Left colon (tissue), 2 donors: ENCODE results near the gene DYNLL1. TPM values are rescaled to one million over a fixed set of nuclear protein-coding genes. Genes with fewer than 3 reads are reported as not detected.
"Not testable (repeated sequence)": the region's sequence is repeated elsewhere in the genome, so short reads cannot be mapped to it uniquely, and the experiment has no call there.

ENCODE experiments used
- ATAC-seq: fragments of 200-7000 bp; cut with Tn5 transposase; one replicate; pipeline ENCODE4 v1.9.1; 2020; ENCODE audit warnings: mild to moderate bottlenecking, moderate library complexity
- DNase-seq, 2 donors: peaks; one replicate each; pipeline ENCODE4 v3.0.0-alpha.2; 2020
- intact Hi-C, 2 donors: fragments of 100-400 bp; cut with DNase I in 1 of 2; cut with micrococcal nuclease in 1 of 2; formaldehyde crosslinking; loops; one replicate each; pipeline versions ENCODE4 v1.11.2 to v1.14.0; 2022; cut with DNase I, micrococcal nuclease
- total RNA-seq, 2 donors: library from RNA; stranded (reverse); fragmentation: NEBNext Ultra II Directional; extraction: Animal tissue kit (Norgen Biotek cat#: 25700); gene quantifications; one replicate each; pipeline ENCODE4 v1.2.1, GENCODE V29; 2021
- donor health status: DM: no; HTN: no; CAD: no.
- donor health status: DM: yes; HTN: yes; CAD: no.

Gene DYNLL1
- total RNA-seq, 2 donors from 2014 or later = 338 to 371 TPM

- intact Hi-C loops = no loop called here
- ATAC-seq (peak; percentile 20), DNase-seq (peak in 1 of 2 donors; percentile 15)
Observed at GRCh38 chr12:120470150-120470784, 25.6 kb upstream of the DYNLL1 start.

GRCh38 chr12:120472521-120472920, 23.4 kb upstream of the DYNLL1 start:
- DNase-seq (no peak), ATAC-seq (no peak)
- intact Hi-C loops = no loop called here

GRCh38 chr12:120473807-120474615, 21.9 kb upstream of the DYNLL1 start:
- intact Hi-C loops = no loop called here
- ATAC-seq (no peak), DNase-seq (no peak)

GRCh38 chr12:120474616-120474960, 21.3 kb upstream of the DYNLL1 start:
- no peak for DNase-seq
- ATAC-seq = peak; percentile 58
- intact Hi-C loops = no loop called here

GRCh38 chr12:120475643-120476042, 20.3 kb upstream of the DYNLL1 start:
- intact Hi-C loops = no loop called here
- DNase-seq (no peak), ATAC-seq (no peak)

- DNase-seq = no peak
Observed at GRCh38 chr12:120479458-120479857, 16.5 kb upstream of the DYNLL1 start.

GRCh38 chr12:120480211-120480610, 15.7 kb upstream of the DYNLL1 start:
- intact Hi-C loops = no loop called here
- DNase-seq = no peak
- ATAC-seq = no peak

More at GRCh38 chr12:120479458-120479857, 16.5 kb upstream of the DYNLL1 start:
- intact Hi-C loops = no loop called here
- peak; percentile 73 for ATAC-seq

- no peak for ATAC-seq
- DNase-seq = no peak
- intact Hi-C loops = no loop called here
Observed at GRCh38 chr12:120481022-120481767, 14.7 kb upstream of the DYNLL1 start.

GRCh38 chr12:120483621-120484020, 12.3 kb upstream of the DYNLL1 start:
- DNase-seq = no peak
- intact Hi-C loops = no loop called here
- no peak for ATAC-seq

GRCh38 chr12:120485961-120486881, 9.7 kb upstream of the DYNLL1 start:
- DNase-seq (no peak), ATAC-seq (no peak)
- intact Hi-C loops = no loop called here

GRCh38 chr12:120487552-120487951, 8.4 kb upstream of the DYNLL1 start:
- DNase-seq, ATAC-seq, intact Hi-C loops: not testable (repeated sequence)

GRCh38 chr12:120488057-120488640, 7.8 kb upstream of the DYNLL1 start:
- no peak for ATAC-seq
- no peak for DNase-seq
- intact Hi-C loops = no loop called here

- peak in 1 of 2 donors; percentile 18 for DNase-seq
- intact Hi-C loops = no loop called here
- ATAC-seq = peak; percentile 94
Observed at GRCh38 chr12:120489018-120489417, 6.9 kb upstream of the DYNLL1 start.

- intact Hi-C loops = no loop called here
- ATAC-seq = no peak
- DNase-seq = no peak
Observed at GRCh38 chr12:120490325-120490724, 5.6 kb upstream of the DYNLL1 start.

- intact Hi-C loops = no loop called here
- ATAC-seq (no peak), DNase-seq (no peak)
Observed at GRCh38 chr12:120490833-120491512, 4.9 kb upstream of the DYNLL1 start.

GRCh38 chr12:120495186-120495730, 655 bp upstream of the DYNLL1 start:
- ATAC-seq (peak; percentile 0), DNase-seq (no peak)
- intact Hi-C loops = no loop called here
